ENCODE results near the gene GLOD4. TPM values are rescaled to one million over a fixed set of nuclear protein-coding genes. Genes with fewer than 3 reads are reported as not detected.

The GLOD4 gene
- total and polyA plus RNA-seq, 8 donors: 46.5 to 105 (median 93.2) TPM

DNA sequence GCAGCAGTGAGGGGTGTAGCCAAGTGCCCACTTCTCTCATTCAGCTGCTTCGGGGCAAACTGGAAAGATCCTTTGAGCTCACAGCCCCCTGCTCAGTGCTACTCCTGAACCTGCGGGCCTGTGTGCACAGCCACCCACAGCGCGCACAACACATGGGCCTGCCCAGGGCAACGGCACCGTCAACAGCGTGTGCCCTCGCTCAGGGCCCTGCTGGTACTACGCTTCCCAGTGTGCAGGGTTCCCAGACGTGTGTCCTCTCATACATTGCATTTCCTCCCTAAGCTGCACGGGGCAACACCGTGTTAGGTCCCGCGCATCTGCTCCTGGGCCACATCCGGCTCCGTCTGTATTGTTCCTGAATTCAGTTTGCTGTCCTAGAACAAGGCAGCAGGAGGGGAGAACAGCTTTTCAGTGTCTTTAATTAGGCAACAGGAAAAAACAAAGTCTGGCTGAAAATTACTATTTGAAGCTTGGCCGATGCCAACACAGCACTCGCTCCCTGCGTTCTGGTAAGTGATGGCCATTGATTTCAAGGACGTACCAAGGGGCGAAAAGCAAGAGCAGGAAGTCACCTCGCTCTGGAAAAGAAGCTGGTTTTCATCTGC is 15.3 kb upstream of the GLOD4 start:
- Histone ChIP-seq H3K4me3 (no peak overlapping the region), H3K27ac (peak overlapping the region in 1 of 2 donors; percentile 37), H3K9me3 (no peaks in the 10 kb centered on the region), H3K4me1 (peaks cover 7 to 13% of the 10 kb centered on the region in 2 donors), H3K27me3 (no peaks in the 10 kb centered on the region), H3K36me3 (peaks cover 0 to 17% of the 10 kb centered on the region in 2 donors)
- intact Hi-C loops (cut with DNase I): loop anchor here in 1 of 2 donors (5.0 kb wide), 1 partner anchor 180 kb away; the partner anchor contains the start of gene NXN
- ATAC-seq (no peak), DNase-seq (no peak)
- TF ChIP-seq, protein P1, sequence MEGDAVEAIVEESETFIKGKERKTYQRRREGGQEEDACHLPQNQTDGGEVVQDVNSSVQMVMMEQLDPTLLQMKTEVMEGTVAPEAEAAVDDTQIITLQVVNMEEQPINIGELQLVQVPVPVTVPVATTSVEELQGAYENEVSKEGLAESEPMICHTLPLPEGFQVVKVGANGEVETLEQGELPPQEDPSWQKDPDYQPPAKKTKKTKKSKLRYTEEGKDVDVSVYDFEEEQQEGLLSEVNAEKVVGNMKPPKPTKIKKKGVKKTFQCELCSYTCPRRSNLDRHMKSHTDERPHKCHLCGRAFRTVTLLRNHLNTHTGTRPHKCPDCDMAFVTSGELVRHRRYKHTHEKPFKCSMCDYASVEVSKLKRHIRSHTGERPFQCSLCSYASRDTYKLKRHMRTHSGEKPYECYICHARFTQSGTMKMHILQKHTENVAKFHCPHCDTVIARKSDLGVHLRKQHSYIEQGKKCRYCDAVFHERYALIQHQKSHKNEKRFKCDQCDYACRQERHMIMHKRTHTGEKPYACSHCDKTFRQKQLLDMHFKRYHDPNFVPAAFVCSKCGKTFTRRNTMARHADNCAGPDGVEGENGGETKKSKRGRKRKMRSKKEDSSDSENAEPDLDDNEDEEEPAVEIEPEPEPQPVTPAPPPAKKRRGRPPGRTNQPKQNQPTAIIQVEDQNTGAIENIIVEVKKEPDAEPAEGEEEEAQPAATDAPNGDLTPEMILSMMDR (IDR thresholded peaks at IDR 0.05): no peak

DNA sequence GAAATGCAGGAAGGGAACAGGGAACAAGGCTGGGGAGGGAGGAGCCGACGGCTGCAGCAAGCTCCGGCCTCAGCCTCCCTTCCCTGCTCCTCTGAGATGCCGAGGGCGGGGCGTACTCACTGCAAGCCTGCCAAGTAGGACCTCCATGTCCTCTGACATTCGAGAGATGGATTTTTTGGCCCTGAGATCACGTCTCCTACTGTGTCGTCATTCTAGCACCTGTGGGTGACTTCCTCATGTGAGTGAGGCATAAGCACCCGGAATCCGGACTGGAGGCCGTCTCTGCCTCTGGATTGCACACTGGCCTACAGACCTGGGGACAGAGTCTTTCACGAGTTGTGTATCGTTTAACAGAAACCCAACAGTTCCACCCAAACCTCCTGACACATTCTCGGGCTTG is 14.5 kb upstream of the GLOD4 start:
- no peak overlapping the region for H3K4me3 ChIP-seq
- peaks cover 0 to 25% of the 10 kb centered on the region in 2 donors for H3K36me3 ChIP-seq
- DNase-seq (peak in 1 of 4 donors; percentile 48), ATAC-seq (no peak)
- no peaks in the 10 kb centered on the region for H3K27me3 ChIP-seq
- peaks cover 7 to 13% of the 10 kb centered on the region in 2 donors for H3K4me1 ChIP-seq
- peak overlapping the region in 1 of 2 donors; percentile 37 for H3K27ac ChIP-seq
- intact Hi-C loops (cut with DNase I): loop anchor here in 1 of 2 donors (5.0 kb wide), 1 partner anchor 181 kb away; the partner anchor contains the start of gene NXN
- no peaks in the 10 kb centered on the region for H3K9me3 ChIP-seq
- TF ChIP-seq, protein P1 (IDR thresholded peaks at IDR 0.05): no peak

DNA sequence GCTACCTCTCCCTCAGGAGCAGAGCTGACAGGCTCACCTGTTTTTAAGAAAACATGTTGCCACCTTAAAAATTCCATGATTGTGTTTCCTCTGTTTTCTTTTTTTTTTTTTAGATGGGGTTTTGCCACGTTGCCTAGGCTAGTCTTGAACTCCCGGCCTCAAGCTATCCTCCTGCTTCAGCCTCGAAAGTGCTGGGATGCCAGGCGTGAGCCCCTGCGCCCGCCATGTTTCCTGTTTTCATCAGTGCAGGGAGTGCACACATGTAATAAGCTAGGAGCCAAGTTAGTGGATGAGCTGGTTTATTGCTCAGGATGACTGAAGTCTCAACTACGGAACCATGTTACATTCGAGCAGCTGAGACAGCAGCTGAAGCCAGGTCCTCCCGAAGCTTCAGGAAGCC is 13.6 kb upstream of the GLOD4 start:
- intact Hi-C loops (cut with DNase I): loop anchor here in 1 of 2 donors (5.0 kb wide), 1 partner anchor 182 kb away; the partner anchor contains the start of gene NXN
- no peaks in the 10 kb centered on the region for H3K27me3 ChIP-seq
- no peak overlapping the region for H3K27ac ChIP-seq
- peaks cover 0 to 27% of the 10 kb centered on the region in 2 donors for H3K36me3 ChIP-seq
- H3K4me3 ChIP-seq: no peak overlapping the region
- H3K9me3 ChIP-seq: no peaks in the 10 kb centered on the region
- TF ChIP-seq, protein P1 (IDR thresholded peaks at IDR 0.05): no peak
- no peak for DNase-seq
- H3K4me1 ChIP-seq: peaks cover 7 to 13% of the 10 kb centered on the region in 2 donors
- ATAC-seq: no peak

DNA sequence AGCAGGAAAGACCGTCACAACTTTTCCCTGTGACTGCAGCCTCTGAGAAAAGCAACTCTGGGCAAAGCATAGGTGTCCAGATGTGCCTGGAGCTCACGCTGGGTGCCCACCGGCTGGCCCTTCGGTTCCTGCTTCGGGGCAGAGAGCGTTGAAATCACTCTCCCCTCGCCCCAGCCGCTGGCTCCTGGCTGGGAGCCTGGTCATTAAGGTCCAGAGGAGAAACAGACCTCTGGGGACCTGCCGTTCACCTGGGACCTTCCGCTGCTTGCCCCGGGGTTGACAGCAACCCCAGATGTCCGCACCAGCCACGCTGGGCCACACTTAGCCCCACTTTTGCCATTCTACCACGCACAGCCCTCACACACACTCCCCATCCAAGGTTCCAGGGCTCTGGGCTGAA is 13.2 kb upstream of the GLOD4 start:
- intact Hi-C loops (cut with DNase I): loop anchor here in 1 of 2 donors (5.0 kb wide), 1 partner anchor 182 kb away; the partner anchor contains the start of gene NXN
- peak overlapping the region in 1 of 2 donors; percentile 18 for H3K27ac ChIP-seq
- peaks cover 0 to 24% of the 10 kb centered on the region in 2 donors for H3K36me3 ChIP-seq
- peaks cover 7 to 13% of the 10 kb centered on the region in 2 donors for H3K4me1 ChIP-seq
- H3K4me3 ChIP-seq: no peak overlapping the region
- DNase-seq (no peak), ATAC-seq (no peak)
- H3K9me3 ChIP-seq: no peaks in the 10 kb centered on the region
- H3K27me3 ChIP-seq: no peaks in the 10 kb centered on the region
- TF ChIP-seq, protein P1 (IDR thresholded peaks at IDR 0.05): no peak

DNA sequence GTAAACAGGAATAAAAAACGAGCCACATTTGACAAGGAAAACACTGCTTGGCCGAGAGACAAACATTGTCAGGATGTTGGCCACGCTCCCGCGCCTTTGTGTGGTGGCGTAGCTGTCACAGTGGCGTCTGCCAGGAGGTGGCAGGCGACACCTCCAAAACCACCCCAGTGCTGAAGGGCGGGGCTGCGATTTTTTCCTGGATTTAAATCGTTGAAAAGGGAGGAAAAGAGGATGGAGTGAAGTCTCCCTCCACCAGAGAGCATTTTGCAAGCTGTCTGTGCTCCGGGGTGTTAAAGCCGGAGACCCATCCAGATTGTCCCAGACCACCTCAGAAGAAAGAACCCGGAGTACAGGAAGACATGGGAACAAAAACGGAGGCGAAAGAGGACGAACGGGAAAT is 12.8 kb upstream of the GLOD4 start:
- TF ChIP-seq, protein P1 (IDR thresholded peaks at IDR 0.05): peak; percentile 68 to 78
- H3K36me3 ChIP-seq: peaks cover 0 to 24% of the 10 kb centered on the region in 2 donors
- peak; percentile 89 for ATAC-seq
- no peak overlapping the region for H3K4me3 ChIP-seq
- H3K27ac ChIP-seq: peak overlapping the region in 1 of 2 donors; percentile 18
- peaks cover 7 to 13% of the 10 kb centered on the region in 2 donors for H3K4me1 ChIP-seq
- no peaks in the 10 kb centered on the region for H3K9me3 ChIP-seq
- no peaks in the 10 kb centered on the region for H3K27me3 ChIP-seq
- DNase-seq: peak; percentile 73 to 91 (median 85)
- intact Hi-C loops (cut with DNase I): loop anchor here in 1 of 2 donors (5.0 kb wide), 1 partner anchor 182 kb away; the partner anchor contains the start of gene NXN

Measured in left lung (tissue), 10 donors.